IPS-18c (cell line): ENCODE results near the gene SIRT1.
"Not testable (repeated sequence)": the region's sequence is repeated elsewhere in the genome, so short reads cannot be mapped to it uniquely, and the experiment has no call there.

Source experiments
- H3K4me3 ChIP-seq: 2 replicates; pipeline ENCODE4 v1.7.0; 2013; ENCODE audit warnings: low read depth, mild to moderate bottlenecking, low read length, moderate library complexity; ENCODE audit not compliant: insufficient read depth
- H3K9me3 ChIP-seq: one replicate; pipeline ENCODE4 v1.6.1; 2013; ENCODE audit warnings: mild to moderate bottlenecking, low read length, moderate library complexity; ENCODE audit not compliant: control insufficient read depth, insufficient read depth

Gene SIRT1

DNA sequence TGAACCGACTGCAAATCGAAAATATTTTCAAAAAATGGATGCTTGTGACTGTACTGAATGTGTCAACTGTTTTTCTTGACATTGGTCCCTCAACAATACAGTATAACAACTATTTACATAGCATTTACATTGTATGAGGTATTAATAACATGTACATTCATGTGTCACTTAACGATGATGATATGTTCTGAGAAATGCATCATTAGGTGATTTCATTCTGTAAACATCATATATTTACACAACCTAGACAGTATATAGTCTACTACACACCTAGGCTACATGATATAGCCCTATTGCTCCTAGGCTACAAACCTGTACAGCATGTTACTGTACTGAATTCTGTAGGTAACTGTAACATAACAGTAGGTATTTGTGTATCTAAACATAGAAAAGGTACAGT lies 39.7 kb downstream of the SIRT1 start:
- Histone ChIP-seq H3K9me3 (no peaks in the 10 kb centered on the region), H3K4me3 (no peak overlapping the region)

DNA sequence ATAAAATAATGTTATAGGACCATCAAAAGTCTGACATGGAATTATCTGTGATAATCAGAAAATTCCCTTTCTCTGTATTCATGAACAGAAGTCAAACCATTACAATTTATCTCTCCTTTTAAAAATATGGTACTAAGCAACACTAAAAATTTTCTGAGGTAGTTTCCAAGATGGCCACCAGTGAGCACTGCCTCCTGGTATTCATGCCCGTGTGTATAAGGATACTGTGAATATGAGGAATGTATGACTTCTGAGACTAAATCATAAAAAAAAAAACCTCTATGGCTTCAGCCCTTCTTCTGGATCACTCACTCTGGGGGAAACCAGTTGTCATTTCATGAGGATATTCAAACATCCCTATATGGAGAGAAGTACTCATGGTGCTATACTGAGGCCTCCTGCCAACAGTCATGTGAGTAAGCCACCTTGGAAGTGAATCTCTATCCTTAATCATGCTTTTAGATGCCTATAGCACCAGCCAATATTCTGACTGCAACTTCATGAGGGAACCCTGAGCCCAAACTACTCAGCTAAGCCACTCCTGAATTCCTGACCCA lies 41.1 kb downstream of the SIRT1 start:
- Histone ChIP-seq H3K9me3 (no peaks in the 10 kb centered on the region), H3K4me3 (no peak overlapping the region)

DNA sequence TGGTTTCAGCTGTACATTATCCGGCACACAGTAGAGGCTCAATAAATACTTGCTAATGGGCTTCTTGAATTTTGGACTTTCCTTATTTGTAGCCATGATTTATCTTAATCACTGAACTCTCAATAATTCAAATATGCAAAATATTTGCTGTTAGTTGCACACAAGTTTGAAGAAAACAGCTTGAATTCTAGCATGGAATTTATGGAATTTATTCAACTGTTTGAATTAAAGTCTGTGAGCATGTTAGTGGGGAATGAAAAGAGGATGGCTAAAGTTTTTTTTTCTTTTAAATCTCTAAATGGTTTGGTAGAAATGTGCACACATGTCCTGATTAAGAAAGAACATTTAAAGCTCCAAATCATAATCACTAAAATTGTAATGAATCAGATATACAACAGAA lies 42.5 kb downstream of the SIRT1 start:
- no peaks in the 10 kb centered on the region for H3K9me3 ChIP-seq
- H3K4me3 ChIP-seq = no peak overlapping the region

DNA sequence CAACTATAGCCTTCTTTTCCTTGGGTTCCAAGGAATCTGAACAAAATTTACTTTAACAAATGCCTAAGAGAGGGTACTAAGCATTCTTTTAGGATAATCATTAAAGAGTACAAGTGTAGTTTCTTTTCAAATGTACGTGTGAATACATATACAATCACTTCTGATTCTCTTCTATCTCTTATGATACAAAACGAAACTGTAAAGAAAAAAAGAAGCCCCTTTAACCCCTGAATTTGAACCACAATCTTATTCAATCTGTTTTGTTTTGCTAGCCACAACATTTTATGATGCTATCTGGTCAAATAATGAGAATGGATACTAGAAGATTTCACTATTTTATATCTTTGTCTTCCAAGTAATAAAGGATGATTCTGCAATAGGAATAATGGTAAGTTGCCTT lies 48.7 kb downstream of the SIRT1 start:
- H3K9me3 ChIP-seq = no peaks in the 10 kb centered on the region
- no peak overlapping the region for H3K4me3 ChIP-seq

DNA sequence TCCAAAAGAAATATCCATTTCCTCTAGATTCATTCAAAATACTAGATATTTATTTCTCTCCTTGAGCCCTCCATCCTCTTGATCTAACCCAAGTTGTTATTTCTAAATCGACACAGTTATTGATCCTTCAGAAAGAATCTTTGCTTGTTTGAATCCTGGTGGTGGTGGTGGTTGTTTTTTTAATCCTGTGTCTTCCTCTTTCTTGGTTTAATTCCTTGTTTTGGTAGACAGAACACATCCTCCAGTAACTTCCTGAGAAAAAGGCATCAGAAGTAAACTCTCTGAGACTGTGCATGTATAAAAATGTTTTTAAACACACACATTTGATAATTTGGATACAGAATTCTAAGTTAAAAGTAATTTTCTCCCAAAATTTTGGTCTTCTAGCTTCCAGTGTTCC lies 49.9 kb downstream of the SIRT1 start:
- no peak overlapping the region for H3K4me3 ChIP-seq
- H3K9me3 ChIP-seq = no peaks in the 10 kb centered on the region

DNA sequence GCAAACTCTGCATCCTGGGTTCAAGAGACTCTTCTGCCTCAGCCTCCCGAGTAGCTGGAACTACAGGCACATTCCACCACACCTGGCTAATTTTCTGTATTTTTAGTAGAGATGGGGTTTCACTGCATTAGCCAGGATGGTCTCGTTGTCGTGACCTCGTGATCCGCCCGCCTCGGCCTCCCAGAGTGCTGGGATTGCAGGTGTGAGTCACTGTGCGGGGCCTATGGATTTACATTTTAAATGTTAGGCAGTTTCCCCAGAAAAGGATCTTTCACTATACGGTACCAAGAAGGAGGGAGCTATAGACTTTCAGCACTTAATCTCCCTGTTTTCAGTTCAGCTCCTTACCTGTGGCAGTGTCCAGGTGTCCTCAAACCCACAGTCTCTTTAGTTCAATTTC lies 50.8 kb downstream of the SIRT1 start:
- Histone ChIP-seq H3K9me3 (no peaks in the 10 kb centered on the region), H3K4me3 (no peak overlapping the region)

DNA sequence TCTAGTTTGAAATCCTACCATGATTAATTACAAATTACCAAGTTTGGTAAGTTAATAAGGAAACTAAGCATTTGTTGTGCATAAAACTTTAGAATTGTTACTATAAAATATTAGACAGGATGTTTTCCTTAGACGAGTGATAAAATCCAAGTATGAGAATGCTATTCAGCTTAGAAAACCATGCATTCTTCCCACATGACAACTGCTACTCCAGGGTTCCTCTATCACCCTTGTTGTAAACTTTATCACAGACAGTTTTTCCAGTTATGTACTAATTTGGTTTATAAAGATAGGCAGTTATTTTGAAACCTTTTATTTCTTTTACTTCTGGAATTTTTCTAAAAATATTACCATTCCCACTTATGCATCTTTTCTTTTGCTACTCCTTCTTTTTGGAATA lies 52.0 kb downstream of the SIRT1 start:
- Histone ChIP-seq H3K4me3 (no peak overlapping the region), H3K9me3 (no peaks in the 10 kb centered on the region)

DNA sequence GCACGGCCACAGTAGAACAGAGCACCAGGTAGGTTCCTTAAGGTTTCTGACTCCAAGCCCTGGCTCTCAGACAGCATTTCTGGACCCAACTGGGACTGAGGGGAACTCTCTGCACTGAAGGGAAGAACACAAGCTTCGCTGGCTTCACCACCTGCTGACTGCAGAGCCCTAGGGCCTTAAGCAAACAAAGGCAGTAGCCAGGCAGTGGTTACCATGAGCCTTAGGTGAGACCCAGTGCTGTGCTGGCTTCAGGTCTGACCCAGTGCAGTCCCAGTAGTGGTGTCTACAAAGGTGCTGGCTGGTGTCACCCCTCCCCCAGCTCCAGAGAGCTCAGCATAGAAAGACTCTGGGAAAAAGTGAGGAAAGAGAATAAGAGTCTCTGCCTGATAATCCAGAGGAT lies 59.5 kb downstream of the SIRT1 start:
- Histone ChIP-seq H3K4me3 (no peak overlapping the region), H3K9me3 (no peaks in the 10 kb centered on the region)

DNA sequence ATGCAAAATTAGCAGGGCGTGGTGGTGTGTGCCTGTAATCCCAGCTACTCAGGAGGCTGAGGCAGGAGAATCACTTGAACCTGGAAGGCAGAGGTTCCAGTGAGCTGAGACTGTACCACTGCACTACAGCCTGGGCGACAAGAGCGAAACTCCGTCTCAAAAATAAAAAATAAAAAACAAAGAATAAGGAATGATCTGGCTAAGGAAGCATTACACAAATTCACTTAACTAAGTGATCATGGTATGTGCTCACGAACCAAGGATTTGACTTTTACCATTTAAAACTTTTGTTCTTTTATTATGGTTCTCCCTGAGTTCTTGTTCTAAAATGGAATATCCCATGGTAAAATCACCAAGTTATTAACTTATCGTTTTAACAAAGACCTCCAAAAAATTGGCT lies 71.2 kb downstream of the SIRT1 start:
- Histone ChIP-seq H3K4me3 (no peak overlapping the region), H3K9me3 (no peaks in the 10 kb centered on the region)

DNA sequence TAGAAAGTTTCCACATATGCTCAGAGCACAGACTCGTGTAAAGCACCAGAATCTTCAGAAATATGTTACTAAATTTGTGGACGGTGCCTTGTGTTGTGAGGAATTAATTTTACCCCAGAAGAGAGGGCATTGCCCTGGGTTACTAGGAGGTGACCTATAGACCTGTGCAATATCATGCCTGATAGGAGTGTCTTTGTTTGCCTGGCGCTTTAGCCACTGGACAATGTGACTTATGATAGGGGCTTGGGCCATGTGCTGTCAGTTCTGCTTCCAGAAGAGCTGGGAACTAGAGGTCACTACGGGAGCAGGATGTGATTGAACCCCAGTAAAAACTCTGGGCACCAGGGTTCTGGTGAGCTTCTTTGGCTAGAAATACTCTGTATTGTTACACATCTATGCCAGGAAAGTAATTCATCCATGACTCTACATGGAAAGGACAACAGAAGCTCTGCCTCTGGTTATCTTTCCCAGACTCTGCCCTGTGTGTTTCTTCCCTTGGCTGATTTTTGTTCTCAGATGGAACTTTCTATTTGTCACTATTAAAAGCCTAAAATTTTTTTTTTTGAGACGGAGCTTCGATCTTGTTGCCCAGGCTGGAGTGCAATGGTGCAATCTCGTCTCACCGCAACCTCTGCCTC lies 75.5 kb downstream of the SIRT1 start:
- Histone ChIP-seq H3K4me3 (no peak overlapping the region), H3K9me3 (no peaks in the 10 kb centered on the region)

DNA sequence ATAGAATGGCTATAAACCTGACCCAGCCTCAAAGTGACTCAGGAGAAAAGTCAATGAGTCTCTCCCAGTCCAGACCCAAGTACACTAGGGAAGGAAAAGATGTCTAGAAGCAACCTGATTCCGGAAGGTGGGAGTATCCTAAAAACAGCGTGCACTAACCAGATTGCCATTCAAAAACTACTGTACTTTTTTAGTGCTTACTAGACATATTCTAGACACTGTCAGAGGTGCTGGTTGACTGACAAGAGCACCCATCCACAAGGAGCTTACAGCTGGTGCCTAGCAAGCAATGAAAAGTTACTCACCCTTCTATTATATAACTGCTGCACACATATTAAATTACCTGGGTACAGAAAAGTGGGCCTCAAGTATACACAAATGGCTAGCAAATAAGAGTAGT lies 81.0 kb downstream of the SIRT1 start:
- Histone ChIP-seq H3K9me3 (no peaks in the 10 kb centered on the region), H3K4me3 (no peak overlapping the region)

DNA sequence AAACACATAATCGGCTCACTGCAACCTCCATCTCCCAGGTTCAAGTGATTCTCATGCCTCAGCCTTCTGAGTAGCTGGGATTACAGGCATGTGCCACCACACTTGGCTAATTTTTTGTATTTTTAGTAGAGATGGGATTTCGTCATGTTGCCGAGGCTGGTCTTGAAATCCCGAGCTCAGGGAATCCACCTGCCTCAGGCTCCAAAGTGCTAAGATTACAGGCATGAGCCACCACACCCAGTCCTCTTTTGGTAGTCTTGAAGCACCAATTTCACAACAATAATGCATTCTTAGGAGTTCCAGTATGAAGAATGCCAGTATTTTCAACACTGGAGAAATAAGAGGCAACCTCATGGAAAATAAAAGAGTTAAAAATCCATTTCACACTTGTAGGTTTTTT lies 81.6 kb downstream of the SIRT1 start:
- not testable (repeated sequence) for H3K9me3 ChIP-seq, H3K4me3 ChIP-seq
